Sciatic nerve (tissue), 2 donors: ENCODE data around the gene KLF18. TPM values are rescaled to one million over a fixed set of nuclear protein-coding genes. Genes with fewer than 3 reads are reported as not detected.
"Not testable (repeated sequence)": the region's sequence is repeated elsewhere in the genome, so short reads cannot be mapped to it uniquely, and the experiment has no call there.

Experiments
- ATAC-seq: fragments of 200-7000 bp; cut with Tn5 transposase; one replicate; pipeline ENCODE4 v1.9.1; 2020; ENCODE audit warnings: mild to moderate bottlenecking, moderate library complexity
- DNase-seq: peaks from one replicate; pipeline ENCODE4 v3.0.0-alpha.2; 2020; ENCODE audit warnings: low spot score
- intact Hi-C: fragments of 100-400 bp; cut with DNase I; formaldehyde crosslinking; loops from one replicate; pipeline ENCODE4 v1.14.2; 2022
- total RNA-seq: library from RNA; stranded (reverse); fragmentation: NEBNext Ultra II Directional; extraction: Animal tissue kit (Norgen Biotek cat#: 25700); gene quantifications from one replicate; pipeline ENCODE4 v1.2.1, GENCODE V29; 2021
- donor health status: DM: no; HTN: no; CAD: no.
- donor health status: DM: no; HTN: no; CAD: no.

Gene KLF18
- total RNA-seq, 1 donor from 2014 or later: not detected

DNA sequence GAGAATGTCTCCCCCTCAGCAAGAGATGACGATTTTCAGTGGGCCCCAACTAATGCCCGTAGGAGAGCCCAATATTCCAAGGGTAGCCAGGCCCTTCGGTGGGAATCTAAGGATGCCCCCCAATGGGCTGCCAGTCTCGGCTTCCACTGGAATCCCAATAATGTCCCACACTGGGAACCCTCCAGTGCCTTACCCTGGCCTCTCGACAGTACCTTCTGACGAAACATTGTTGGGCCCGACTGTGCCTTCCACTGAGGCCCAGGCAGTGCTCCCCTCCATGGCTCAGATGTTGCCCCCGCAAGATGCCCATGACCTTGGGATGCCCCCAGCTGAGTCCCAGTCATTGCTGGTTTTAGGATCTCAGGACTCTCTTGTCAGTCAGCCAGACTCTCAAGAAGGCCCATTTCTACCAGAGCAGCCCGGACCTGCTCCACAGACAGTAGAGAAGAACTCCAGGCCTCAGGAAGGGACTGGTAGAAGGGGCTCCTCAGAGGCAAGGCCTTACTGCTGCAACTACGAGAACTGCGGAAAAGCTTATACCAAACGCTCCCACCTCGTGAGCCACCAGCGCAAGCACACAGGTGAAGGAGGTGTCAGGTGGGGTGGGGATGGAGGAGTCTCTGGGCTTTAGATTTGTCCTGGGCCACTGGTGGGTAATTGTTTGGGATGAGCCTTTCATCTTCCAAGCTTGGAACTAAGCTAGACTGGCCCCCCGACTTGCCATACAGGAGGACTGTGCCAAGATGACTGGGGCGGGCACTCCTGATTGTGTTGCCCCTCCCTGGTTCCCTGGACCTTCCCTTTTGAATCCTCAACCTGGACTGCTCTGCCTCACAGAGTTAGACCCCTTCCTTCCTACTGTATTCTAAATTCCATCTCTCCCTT lies 11.6 kb downstream of the KLF18 start:
- ATAC-seq (no peak), DNase-seq (no peak)
- intact Hi-C loops: no loop called here

DNA sequence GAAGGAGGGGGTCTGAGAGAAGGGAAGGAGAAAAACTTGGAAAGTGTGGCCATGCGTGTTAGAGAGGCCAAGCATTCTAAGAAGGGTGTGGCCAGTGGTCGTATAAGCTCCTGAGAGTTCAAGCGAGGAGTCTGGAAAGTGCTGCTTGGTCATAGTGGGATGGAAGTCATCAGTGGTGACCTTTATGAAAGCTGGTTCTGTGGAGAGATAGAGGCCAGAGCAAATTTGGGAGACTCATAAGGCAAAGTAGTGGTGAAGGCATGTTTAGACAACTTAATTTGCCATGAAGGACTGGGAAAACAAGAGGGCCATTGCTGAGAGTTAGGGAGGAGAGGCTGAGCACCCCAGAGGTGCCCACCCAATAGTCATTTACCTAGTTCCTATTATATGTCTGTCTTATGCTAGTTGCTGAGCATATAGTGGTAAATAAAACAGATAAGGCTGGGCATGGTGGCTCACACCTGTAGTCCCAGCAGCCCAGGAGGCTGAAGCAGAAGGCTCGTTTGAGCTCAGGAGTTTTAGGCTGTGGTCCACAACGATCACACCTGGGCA lies 21.0 kb downstream of the KLF18 start:
- ATAC-seq (no peak), DNase-seq (no peak)
- intact Hi-C loops: no loop called here

- DNase-seq (no peak), ATAC-seq (no peak)
- intact Hi-C loops: no loop called here
Measured at GRCh38 chr1:44119525-44119924, 21.9 kb downstream of the KLF18 start.

DNA sequence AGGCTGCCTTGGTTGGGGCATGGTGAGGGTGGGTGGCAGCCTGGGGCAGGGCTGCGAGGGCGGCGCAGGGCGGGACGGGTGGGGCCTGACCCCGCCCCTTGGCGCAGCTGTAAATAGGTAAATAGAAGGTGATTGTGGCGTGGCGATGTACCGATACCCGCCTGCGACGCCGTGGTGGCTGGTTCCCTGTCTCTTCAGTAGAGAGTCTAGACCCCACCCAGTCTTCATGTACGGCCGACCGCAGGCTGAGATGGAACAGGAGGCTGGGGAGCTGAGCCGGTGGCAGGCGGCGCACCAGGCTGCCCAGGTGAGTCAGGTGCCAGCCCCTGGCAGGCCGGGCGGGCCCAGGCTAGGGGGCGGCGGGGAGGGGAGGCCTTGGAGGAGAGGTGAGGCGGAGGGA lies 22.7 kb downstream of the KLF18 start, which contains the start of gene KLF17:
KLF17 (plus strand) TSS at position 140 of the 400 bp plus-strand sequence; CDS start at position 227, 87 bp downstream.
- DNase-seq: no peak
- intact Hi-C loops: no loop called here
- ATAC-seq: no peak

DNA sequence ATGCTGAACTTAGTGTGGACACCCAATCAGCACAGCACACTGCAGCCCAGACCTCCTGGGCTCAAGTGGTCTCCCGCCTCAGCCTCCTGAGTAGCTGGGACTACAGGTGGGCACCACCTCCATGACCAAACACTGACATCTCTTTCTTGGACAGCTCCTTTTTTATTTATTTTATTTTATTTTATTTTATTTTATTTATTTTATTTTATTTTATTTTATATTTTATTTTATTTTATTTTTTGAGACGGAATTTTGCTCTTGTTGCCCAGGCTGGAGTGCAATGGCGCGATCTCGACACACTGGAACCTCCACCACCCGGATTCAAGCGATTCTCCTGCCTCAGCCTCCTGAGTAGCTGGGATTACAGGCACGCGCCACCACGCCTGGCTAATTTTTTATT lies 24.2 kb downstream of the KLF18 start:
- intact Hi-C loops, DNase-seq, ATAC-seq: not testable (repeated sequence)

DNA sequence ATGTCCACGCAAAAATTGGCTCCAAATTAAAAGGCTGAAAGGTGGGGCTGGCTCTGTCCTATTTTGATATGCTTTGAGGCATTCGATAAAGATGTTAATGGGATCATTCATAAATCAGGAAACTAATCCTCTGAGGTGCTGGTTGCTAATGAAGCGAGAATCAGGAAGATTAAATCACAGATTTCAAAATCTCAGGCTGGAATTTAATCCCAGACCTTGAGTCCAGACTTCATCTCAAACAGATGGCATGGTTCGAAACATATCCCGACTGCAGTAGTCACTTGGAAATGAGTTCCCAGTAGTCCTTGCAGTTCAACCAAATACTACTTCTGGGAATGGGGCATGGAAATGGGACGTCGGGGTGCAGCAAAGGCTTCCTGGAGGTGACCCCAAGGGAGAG lies 27.3 kb downstream of the KLF18 start:
- no peak for DNase-seq
- intact Hi-C loops: no loop called here
- no peak for ATAC-seq

- ATAC-seq (no peak), DNase-seq (no peak)
- intact Hi-C loops: no loop called here
Measured at GRCh38 chr1:44113095-44113609, 28.3 kb downstream of the KLF18 start.

DNA sequence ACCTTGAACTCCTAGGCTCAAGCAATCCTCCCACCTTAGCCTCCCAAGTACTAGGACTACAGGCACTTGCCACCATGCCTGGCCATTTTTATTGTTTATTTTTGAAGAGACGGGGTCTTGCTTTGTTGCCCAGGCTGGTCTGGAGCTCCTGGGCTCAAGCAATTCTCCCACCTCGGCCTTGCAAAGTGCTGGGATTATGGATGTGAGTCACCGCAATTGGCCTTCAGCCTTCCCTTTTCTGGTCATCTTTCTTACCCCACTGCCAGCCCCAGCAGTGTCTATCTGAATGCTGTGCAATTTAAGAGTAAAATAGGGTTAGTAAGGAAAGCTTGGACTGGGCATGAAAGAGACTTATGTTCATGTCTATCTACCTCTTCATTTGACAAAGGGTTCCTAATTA lies 28.9 kb downstream of the KLF18 start:
- no peak for DNase-seq
- no peak for ATAC-seq
- intact Hi-C loops: no loop called here

GRCh38 chr1:44111861-44112260 lies 29.6 kb downstream of the KLF18 start:
- intact Hi-C loops: no loop called here
- ATAC-seq (no peak), DNase-seq (no peak)

DNA sequence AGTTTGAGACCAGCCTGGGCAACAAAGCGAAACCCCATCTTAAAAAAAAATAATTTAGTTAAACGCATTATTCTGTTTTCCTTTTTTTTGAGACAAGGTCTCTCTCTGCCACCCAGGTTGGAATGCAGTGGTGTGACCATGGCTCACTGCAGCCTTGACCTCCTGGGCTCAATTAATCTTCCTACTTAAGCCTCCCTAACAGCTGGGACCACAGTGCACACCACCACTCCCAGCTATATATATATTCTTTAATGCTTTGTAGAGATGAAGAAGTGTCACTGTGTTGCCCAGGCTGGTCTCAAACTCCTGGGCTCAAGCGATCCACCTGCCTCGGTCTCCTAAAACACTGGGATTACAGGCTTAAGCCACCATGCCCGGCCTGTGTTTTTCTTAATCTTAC lies 30.5 kb downstream of the KLF18 start:
- intact Hi-C loops: no loop called here
- DNase-seq: no peak
- no peak for ATAC-seq

DNA sequence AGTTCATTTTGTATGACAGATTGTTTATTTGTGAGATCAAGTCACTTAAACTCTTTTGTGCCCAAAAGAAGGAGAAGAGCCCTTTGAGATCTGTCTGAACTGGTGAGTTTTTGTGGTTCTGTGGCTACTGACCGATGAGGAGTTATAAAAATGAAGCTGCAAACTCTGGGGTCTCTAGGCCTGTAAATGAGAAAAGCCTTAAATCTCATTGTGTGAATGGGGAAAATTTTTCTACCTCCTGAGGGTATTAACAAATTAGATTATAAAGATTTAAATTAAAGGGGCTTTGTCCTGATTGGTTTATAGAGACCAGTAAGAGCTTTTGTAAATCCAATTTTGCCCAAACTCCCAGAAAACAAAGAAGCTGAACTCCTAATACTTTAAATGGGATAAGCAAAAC lies 32.5 kb downstream of the KLF18 start:
- ATAC-seq (no peak), DNase-seq (no peak)
- intact Hi-C loops: no loop called here

DNA sequence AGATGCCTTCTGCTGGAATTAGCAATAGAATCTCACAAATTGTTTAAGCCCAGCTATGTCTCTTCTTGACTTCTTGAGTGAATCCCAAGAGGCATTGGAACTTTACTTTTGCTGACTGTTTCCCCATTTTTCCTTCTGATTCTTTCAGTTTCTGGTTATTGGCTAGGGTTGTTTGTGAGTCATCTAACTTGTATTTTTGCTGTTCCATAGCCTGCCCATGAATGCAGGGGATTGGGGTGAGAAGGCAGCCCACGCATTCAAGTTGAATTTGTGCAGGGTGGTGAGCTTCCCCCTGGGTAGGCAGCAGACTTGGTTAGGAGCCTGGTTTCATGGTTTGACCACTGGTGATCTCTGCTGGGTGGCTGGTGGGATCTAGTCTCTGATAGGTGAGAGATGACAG lies 33.2 kb downstream of the KLF18 start:
- intact Hi-C loops: no loop called here
- no peak for ATAC-seq
- DNase-seq: no peak

DNA sequence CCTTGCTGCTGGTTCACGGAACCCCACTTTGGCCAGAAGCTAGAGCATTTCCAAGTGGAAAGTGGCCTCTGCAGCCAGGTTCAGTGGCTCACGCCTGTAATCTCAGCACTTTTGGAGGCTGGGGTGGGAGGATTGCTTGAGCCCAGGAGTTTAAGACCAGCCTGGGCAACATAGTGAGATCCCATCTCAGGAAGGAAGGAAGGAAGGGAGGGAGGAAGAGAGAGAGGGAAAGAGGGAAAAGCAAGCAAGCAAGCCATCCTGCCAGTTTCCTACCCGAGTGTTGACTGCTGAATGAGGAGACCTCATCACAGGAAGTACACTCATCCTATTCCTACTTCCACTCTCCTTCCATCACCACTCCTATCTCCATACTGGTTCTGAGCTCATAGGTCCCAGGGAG lies 35.6 kb downstream of the KLF18 start:
- DNase-seq: no peak
- no peak for ATAC-seq
- intact Hi-C loops: no loop called here

DNA sequence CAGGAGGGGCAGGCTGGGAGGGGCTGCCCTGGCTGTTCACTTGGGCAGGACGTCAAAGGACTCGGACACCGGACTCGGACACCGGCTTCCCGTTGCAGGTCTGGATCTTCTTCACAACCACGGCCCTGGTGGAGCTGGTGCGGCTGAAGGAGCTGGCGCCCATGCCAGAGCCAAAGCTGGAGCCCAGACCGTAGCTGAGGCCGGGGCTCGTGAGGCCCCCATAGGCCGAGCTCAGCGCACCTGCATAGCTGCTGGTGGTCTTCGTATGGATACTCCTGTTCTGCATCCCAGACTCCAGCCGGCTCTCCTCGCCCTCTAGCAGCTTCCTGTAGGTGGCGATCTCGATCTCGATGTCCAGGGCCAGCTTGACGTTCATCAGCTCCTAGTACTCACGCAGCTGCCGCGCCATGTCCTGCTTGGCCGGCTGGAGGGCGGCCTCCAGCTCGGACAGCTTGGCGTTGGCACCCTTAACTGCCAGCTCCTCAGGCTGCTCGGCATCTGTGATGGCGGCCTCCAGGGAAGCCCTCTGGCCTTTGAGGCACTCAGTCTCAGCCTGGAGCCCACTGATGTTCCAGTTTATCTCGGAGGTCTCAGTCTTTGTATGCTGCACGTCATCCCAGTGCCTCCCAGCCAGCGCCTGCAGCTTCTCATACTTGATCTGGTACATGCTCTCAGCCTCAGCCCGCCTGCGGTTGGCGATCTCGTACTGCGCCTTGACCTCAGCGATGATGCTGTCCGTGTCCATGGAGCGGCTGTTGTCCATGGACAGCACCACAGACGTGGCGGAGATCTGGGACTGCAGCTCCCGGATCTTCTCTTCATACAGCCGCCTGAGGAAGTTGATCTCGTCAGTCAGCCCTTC lies 37.9 kb downstream of the KLF18 start:
- ATAC-seq (no peak), DNase-seq (no peak)
- intact Hi-C loops: no loop called here

DNA sequence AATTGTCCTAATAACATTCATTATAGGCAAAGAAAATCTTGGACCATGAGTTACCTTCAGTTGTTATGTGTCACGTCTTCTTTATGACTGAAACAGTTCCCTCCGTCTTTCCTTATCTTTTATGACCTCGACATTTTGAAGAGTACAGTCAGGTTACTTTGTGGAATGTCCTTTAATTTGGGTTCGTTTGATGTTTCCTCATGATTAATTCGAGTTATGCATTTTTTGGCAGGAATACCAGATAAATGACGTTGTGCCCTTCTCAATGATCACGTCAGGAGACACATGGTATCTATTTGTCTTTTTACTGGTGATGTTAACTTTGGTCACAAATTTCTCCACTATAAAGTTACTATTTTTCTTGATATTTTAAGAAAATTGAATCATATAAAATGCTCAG lies 40.1 kb downstream of the KLF18 start:
- no peak for ATAC-seq
- intact Hi-C loops: no loop called here
- no peak for DNase-seq

- intact Hi-C loops: no loop called here
- DNase-seq (no peak), ATAC-seq (no peak)
Measured at GRCh38 chr1:44100183-44100868, 41.1 kb downstream of the KLF18 start.

GRCh38 chr1:44094047-44094446 lies 47.4 kb downstream of the KLF18 start:
- DNase-seq (no peak), ATAC-seq (no peak)
- intact Hi-C loops: no loop called here

GRCh38 chr1:44090429-44091252 lies 50.8 kb downstream of the KLF18 start:
- intact Hi-C loops: no loop called here
- no peak for ATAC-seq
- no peak for DNase-seq
